GM12801 (cell line): Measurements from ENCODE around the gene PRSS50.

Source experiments
- CTCF ChIP-seq: IDR thresholded peaks from one replicate; pipeline ENCODE4 v1.5.1; 2011; ENCODE audit warnings: control low read depth; ENCODE audit not compliant: insufficient read length; ENCODE audit errors: extremely low read depth

Gene PRSS50

GRCh38 chr3:46733026-46733800, 15.5 kb upstream of the PRSS50 start:
- no peak for TF ChIP-seq CTCF

GRCh38 chr3:46731795-46732194, 14.1 kb upstream of the PRSS50 start:
- no peak for TF ChIP-seq CTCF

GRCh38 chr3:46730819-46731218, 13.2 kb upstream of the PRSS50 start:
- TF ChIP-seq CTCF, result no peak

- TF ChIP-seq CTCF, result no peak
These were observed 11.4 kb upstream of the PRSS50 start for GRCh38 chr3:46729038-46729437.

GRCh38 chr3:46725621-46726314, 8.1 kb upstream of the PRSS50 start:
- no peak for TF ChIP-seq CTCF

- TF ChIP-seq CTCF, result no peak
These were observed 6.8 kb upstream of the PRSS50 start for GRCh38 chr3:46724424-46724823.

GRCh38 chr3:46722443-46722842, 4.8 kb upstream of the PRSS50 start:
- no peak for TF ChIP-seq CTCF
